GM12873 (cell line): ENCODE measurements around the gene NOS1.
A peak's percentile ranks its signal among the peaks of the same experiment; 100 is the strongest.

ENCODE experiments used
- CTCF ChIP-seq: IDR thresholded peaks from 2 replicates; pipeline ENCODE4 v1.5.1; 2012; ENCODE audit warnings: low read depth, mild to moderate bottlenecking, moderate library complexity, low read length, control low read depth; ENCODE audit not compliant: insufficient read depth; ENCODE audit errors: missing control alignments

The NOS1 gene

GRCh38 chr12:117235261-117235660 is 126.2 kb downstream of the NOS1 start:
- TF ChIP-seq CTCF: no peak

GRCh38 chr12:117234441-117234840 is 127.0 kb downstream of the NOS1 start:
- no peak for TF ChIP-seq CTCF

GRCh38 chr12:117231750-117232149 is 129.7 kb downstream of the NOS1 start:
- TF ChIP-seq CTCF: peak; percentile 23

GRCh38 chr12:117228239-117228638 is 133.2 kb downstream of the NOS1 start:
- TF ChIP-seq CTCF: no peak

- TF ChIP-seq CTCF: no peak
Observed at GRCh38 chr12:117227000-117227653, 134.3 kb downstream of the NOS1 start.

GRCh38 chr12:117226505-117226904 is 134.9 kb downstream of the NOS1 start:
- TF ChIP-seq CTCF: no peak

GRCh38 chr12:117225179-117225578 is 136.2 kb downstream of the NOS1 start:
- no peak for TF ChIP-seq CTCF
